Ovary (tissue), 3 donors: ENCODE measurements around the gene ZNF837.
"Not testable (repeated sequence)": the region's sequence is repeated elsewhere in the genome, so short reads cannot be mapped to it uniquely, and the experiment has no call there.

Experiments used
- CTCF ChIP-seq, 3 donors: fragments of 450-650 bp in 2 of 3; fragments of 200-600 bp in 1 of 3; IDR thresholded peaks; one replicate each; pipeline versions ENCODE4 v1.5.1 to v1.8.0; 2016 to 2022; ENCODE audit warnings: antibody characterized with exemption in 3 of 3, mild to moderate bottlenecking in 1 of 3
- POLR2A ChIP-seq: fragments of 450-650 bp; IDR thresholded peaks from one replicate; pipeline ENCODE4 v1.6.1; 2017; ENCODE audit warnings: antibody characterized with exemption, mild to moderate bottlenecking, moderate library complexity
- donor health status: DM: no; HTN: no; CAD: no.

GRCh38 chr19:58376724-58377123 lies 4.1 kb downstream of the ZNF837 start:
- not testable (repeated sequence) for TF ChIP-seq CTCF (IDR thresholded peaks at IDR 0.05); POLR2A
